Brain microvascular endothelial cell (primary cell): ENCODE data around the gene AGR3.

Experiments used
- DNase-seq: peaks from one replicate; pipeline ENCODE4 v3.0.0-alpha.2; 2020
- H3K27ac ChIP-seq: fragments of 250-450 bp; sonication (Bioruptor Pico); 2 replicates; pipeline ENCODE4 v1.5.1; 2020; ENCODE audit warnings: mild to moderate bottlenecking, moderate library complexity
- H3K27me3 ChIP-seq: fragments of 250-450 bp; sonication (Bioruptor Pico); replicated peaks from 2 replicates; pipeline ENCODE4 v1.5.1; 2020; ENCODE audit warnings: mild to moderate bottlenecking
- H3K36me3 ChIP-seq: fragments of 250-450 bp; sonication (Bioruptor Pico); replicated peaks from 2 replicates; pipeline ENCODE4 v1.5.1; 2020; ENCODE audit warnings: mild to moderate bottlenecking
- H3K4me3 ChIP-seq: 2 replicates; pipeline ENCODE4 v1.5.1; 2011; ENCODE audit warnings: low read depth, mild to moderate bottlenecking, control low read depth, low read length, moderate library complexity
- in situ Hi-C: cut with HindIII; loops from 2 replicates; pipeline ENCODE4 v1.10.0; 2017; ENCODE audit warnings: low sequenced_read_pairs, low pct_ligation_motif_present
- TF ChIP-seq, protein P1 (sequence below): IDR thresholded peaks from 2 replicates; pipeline ENCODE4 v1.5.1; 2011; ENCODE audit warnings: low read depth, mild to moderate bottlenecking, moderate library complexity, low read length, control low read depth, inconsistent platforms; ENCODE audit errors: missing control alignments

Gene AGR3

DNA sequence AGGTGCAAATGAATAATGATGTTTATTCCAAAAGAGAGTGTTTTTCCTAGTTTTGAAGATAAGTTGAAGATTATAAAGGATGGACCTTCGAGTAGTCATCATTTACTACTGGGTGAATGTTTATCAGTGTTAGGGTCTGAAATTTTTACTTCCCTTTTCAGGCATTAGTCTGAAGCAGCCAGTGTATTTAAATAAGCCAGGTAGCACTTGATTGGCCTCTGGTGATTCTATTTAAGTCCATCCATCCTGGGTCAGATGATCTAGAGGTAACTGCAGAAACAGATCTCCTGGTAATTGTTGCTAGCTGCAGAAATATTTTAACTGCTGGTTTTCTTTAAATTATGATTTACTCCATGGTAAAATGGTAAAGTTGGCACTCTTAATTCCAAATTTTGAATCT is 42.9 kb downstream of the AGR3 start:
- H3K36me3 ChIP-seq, result no peaks in the 10 kb centered on the region
- TF ChIP-seq, protein P1, sequence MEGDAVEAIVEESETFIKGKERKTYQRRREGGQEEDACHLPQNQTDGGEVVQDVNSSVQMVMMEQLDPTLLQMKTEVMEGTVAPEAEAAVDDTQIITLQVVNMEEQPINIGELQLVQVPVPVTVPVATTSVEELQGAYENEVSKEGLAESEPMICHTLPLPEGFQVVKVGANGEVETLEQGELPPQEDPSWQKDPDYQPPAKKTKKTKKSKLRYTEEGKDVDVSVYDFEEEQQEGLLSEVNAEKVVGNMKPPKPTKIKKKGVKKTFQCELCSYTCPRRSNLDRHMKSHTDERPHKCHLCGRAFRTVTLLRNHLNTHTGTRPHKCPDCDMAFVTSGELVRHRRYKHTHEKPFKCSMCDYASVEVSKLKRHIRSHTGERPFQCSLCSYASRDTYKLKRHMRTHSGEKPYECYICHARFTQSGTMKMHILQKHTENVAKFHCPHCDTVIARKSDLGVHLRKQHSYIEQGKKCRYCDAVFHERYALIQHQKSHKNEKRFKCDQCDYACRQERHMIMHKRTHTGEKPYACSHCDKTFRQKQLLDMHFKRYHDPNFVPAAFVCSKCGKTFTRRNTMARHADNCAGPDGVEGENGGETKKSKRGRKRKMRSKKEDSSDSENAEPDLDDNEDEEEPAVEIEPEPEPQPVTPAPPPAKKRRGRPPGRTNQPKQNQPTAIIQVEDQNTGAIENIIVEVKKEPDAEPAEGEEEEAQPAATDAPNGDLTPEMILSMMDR, result no peak
- in situ Hi-C loops, result no loop called here
- H3K4me3 ChIP-seq, result no peak overlapping the region
- no peak for DNase-seq
- H3K27ac ChIP-seq, result no peak overlapping the region
- H3K27me3 ChIP-seq, result no peaks in the 10 kb centered on the region

DNA sequence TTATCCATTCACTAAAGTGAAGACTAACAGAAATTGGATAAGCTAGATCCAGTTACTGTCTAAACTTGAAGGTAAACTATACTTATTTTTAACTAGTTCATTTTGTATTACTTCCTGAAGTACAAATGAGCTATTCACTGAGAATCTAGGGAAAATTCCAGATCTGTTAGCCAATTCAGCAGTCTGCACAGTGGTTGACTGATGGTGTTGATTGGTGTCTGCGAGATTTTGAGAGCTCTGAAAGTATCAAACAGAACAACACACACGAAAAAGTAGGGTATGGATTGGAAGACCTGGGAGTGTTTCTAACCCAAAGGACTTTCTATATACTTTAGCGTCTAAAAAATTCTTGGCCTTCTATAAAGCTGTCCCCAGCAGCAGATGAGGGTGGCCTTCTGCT is 43.4 kb downstream of the AGR3 start:
- TF ChIP-seq, protein P1, result no peak
- Histone ChIP-seq H3K27me3 (no peaks in the 10 kb centered on the region), H3K27ac (no peak overlapping the region), H3K4me3 (no peak overlapping the region), H3K36me3 (no peaks in the 10 kb centered on the region)
- no peak for DNase-seq
- in situ Hi-C loops, result no loop called here

GRCh38 chr7:16836481-16836880 is 45.3 kb downstream of the AGR3 start:
- H3K4me3 ChIP-seq, result no peak overlapping the region
- in situ Hi-C loops, result no loop called here
- TF ChIP-seq, protein P1, result no peak
- no peak for DNase-seq
- H3K27me3 ChIP-seq, result no peaks in the 10 kb centered on the region
- no peaks in the 10 kb centered on the region for H3K36me3 ChIP-seq
- H3K27ac ChIP-seq, result no peak overlapping the region

DNA sequence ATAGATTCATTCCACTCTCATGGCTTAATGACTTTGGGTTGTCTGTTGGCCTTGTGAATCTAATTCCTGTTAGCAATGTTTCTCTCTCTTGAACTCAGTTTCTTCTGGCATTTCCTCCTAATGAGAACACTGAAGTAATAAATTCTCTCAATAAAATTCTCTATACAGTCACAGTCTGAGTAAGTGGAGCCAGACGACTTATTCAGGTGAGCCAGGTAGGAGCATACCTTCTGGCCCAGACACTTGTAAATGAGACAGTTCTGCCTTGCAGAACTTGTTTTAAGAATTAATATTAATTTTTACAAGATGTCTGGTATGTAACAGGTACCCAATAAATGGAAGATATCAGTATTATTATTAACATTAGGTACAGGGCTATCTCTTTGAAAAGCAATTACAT is 48.4 kb downstream of the AGR3 start:
- Histone ChIP-seq H3K4me3 (no peak overlapping the region), H3K27me3 (no peaks in the 10 kb centered on the region), H3K36me3 (no peaks in the 10 kb centered on the region), H3K27ac (no peak overlapping the region)
- in situ Hi-C loops, result no loop called here
- no peak for DNase-seq
- TF ChIP-seq, protein P1, result no peak

- H3K27me3 ChIP-seq, result no peaks in the 10 kb centered on the region
- DNase-seq, result no peak
- TF ChIP-seq, protein P1, result no peak
- in situ Hi-C loops, result no loop called here
- H3K4me3 ChIP-seq, result no peak overlapping the region
- H3K27ac ChIP-seq, result no peak overlapping the region
- H3K36me3 ChIP-seq, result no peaks in the 10 kb centered on the region
Observed at GRCh38 chr7:16826060-16826459, 55.7 kb downstream of the AGR3 start.

DNA sequence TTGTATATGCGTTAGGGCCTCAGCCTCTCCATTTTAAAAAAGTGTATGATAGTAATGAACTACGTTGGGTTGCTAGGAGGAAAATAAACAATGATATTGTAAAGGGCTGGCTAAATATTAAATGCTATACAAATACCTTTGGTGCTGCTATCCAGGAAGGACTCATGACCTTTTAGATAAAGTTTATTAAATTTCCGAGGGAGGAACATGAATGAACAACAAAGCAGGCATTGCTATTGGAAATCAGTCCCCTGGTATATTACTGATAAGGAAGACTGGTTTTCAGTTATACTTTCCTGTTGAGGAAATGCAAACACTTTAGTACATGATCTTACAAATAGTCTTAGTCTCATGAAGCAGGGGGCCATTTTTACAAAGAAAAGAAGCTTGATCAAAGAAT is 59.8 kb downstream of the AGR3 start:
- DNase-seq, result no peak
- Histone ChIP-seq H3K4me3 (no peak overlapping the region), H3K27me3 (no peaks in the 10 kb centered on the region), H3K27ac (no peak overlapping the region), H3K36me3 (no peaks in the 10 kb centered on the region)
- TF ChIP-seq, protein P1, result no peak
- in situ Hi-C loops, result no loop called here
